ENCODE data around the gene TNFAIP8L1. TPM values are rescaled to one million over a fixed set of nuclear protein-coding genes. Genes with fewer than 3 reads are reported as not detected.

TNFAIP8L1 gene
- total RNA-seq, 1 donor from 2014 or later, result 8.2 TPM

GRCh38 chr19:4697304-4697703, 58.0 kb downstream of the TNFAIP8L1 start:
- no peaks in the 10 kb centered on the region for H3K27me3 ChIP-seq
- no peaks in the 10 kb centered on the region for H3K79me2 ChIP-seq (ENCODE audit: low read depth)
- no peak overlapping the region for H3K4me3 ChIP-seq
- no peaks in the 10 kb centered on the region for H3K36me3 ChIP-seq
- no peak for DNase-seq (ENCODE audit: low spot score)
- H3F3A ChIP-seq (ENCODE audit: low read depth), result no peaks in the 10 kb centered on the region
- Mint-ChIP-seq H3K27me3 (ENCODE audit: insufficient read depth, low read depth) (no peaks in the 10 kb centered on the region), H3K4me1 (no peaks in the 10 kb centered on the region), H3K36me3 (peaks cover 18% of the 10 kb centered on the region), H3K27ac (no peak overlapping the region), H3K9me3 (no peaks in the 10 kb centered on the region), H3K4me3 (no peak overlapping the region)
- no peak overlapping the region for H2AFZ ChIP-seq (replicated peaks)
- no peak overlapping the region for H3K27ac ChIP-seq
- no peak overlapping the region for H3K4me2 ChIP-seq
- no peaks in the 10 kb centered on the region for H3K9me3 ChIP-seq (ENCODE audit: low read depth)
- no peak overlapping the region for H3K9ac ChIP-seq
- H3K4me1 ChIP-seq, result no peaks in the 10 kb centered on the region
- no peak for TF ChIP-seq CTCF (IDR thresholded peaks at IDR 0.05)
- TF ChIP-seq EZH2 (IDR thresholded peaks at IDR 0.05), result no peak
- TF ChIP-seq EZH2phosphoT487 (IDR thresholded peaks at IDR 0.05), result no peak
- H4K20me1 ChIP-seq (ENCODE audit: low read depth), result no peaks in the 10 kb centered on the region

- Histone ChIP-seq H2AFZ (replicated peaks) (no peak overlapping the region), H4K20me1 (ENCODE audit: low read depth) (no peaks in the 10 kb centered on the region), H3K79me2 (ENCODE audit: low read depth) (no peaks in the 10 kb centered on the region), H3K9me3 (ENCODE audit: low read depth) (no peaks in the 10 kb centered on the region), H3K36me3 (no peaks in the 10 kb centered on the region), H3K4me2 (no peak overlapping the region), H3K4me3 (no peak overlapping the region), H3K27ac (no peak overlapping the region), H3F3A (ENCODE audit: low read depth) (no peaks in the 10 kb centered on the region), H3K9ac (no peak overlapping the region), H3K27me3 (no peaks in the 10 kb centered on the region), H3K4me1 (no peaks in the 10 kb centered on the region)
- TF ChIP-seq CTCF (IDR thresholded peaks at IDR 0.05) (no peak), EZH2phosphoT487 (IDR thresholded peaks at IDR 0.05) (no peak), EZH2 (IDR thresholded peaks at IDR 0.05) (no peak)
- Mint-ChIP-seq H3K4me3 (no peak overlapping the region), H3K27ac (no peak overlapping the region), H3K27me3 (ENCODE audit: insufficient read depth, low read depth) (no peaks in the 10 kb centered on the region), H3K4me1 (no peaks in the 10 kb centered on the region), H3K9me3 (no peaks in the 10 kb centered on the region), H3K36me3 (peaks cover 10% of the 10 kb centered on the region)
- no peak for DNase-seq (ENCODE audit: low spot score)
Measured at GRCh38 chr19:4699826-4700692, 60.7 kb downstream of the TNFAIP8L1 start.

DNA sequence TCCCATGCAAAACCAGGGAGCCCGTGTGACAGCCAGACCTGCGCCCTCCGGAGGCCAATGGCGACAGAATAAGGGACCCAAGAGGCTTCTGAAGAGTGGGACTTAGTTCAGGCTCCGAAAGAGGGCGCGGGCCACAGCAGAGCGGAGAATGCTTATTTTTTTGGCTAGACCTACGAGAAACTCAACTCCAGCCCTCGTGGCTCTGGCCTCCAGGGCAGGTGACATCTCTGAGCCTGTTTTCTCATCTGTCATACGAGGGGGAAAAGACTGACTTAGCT, 61.3 kb downstream of the TNFAIP8L1 start:
- no peak overlapping the region for H2AFZ ChIP-seq (replicated peaks)
- no peak overlapping the region for H3K27ac ChIP-seq
- no peaks in the 10 kb centered on the region for H3K9me3 ChIP-seq (ENCODE audit: low read depth)
- no peak overlapping the region for H3K9ac ChIP-seq
- no peaks in the 10 kb centered on the region for H3K27me3 Mint-ChIP-seq (ENCODE audit: insufficient read depth, low read depth)
- no peak overlapping the region for H3K27ac Mint-ChIP-seq
- no peak for TF ChIP-seq EZH2phosphoT487 (IDR thresholded peaks at IDR 0.05)
- TF ChIP-seq CTCF (IDR thresholded peaks at IDR 0.05), result no peak
- TF ChIP-seq EZH2 (IDR thresholded peaks at IDR 0.05), result no peak
- H3K36me3 Mint-ChIP-seq, result peaks cover 11% of the 10 kb centered on the region
- no peak overlapping the region for H3K4me2 ChIP-seq
- no peaks in the 10 kb centered on the region for H3F3A ChIP-seq (ENCODE audit: low read depth)
- H3K4me1 Mint-ChIP-seq, result no peaks in the 10 kb centered on the region
- H4K20me1 ChIP-seq (ENCODE audit: low read depth), result no peaks in the 10 kb centered on the region
- H3K4me1 ChIP-seq, result no peaks in the 10 kb centered on the region
- H3K4me3 Mint-ChIP-seq, result no peak overlapping the region
- no peaks in the 10 kb centered on the region for H3K79me2 ChIP-seq (ENCODE audit: low read depth)
- no peak overlapping the region for H3K4me3 ChIP-seq
- no peaks in the 10 kb centered on the region for H3K27me3 ChIP-seq
- no peak for DNase-seq (ENCODE audit: low spot score)
- H3K36me3 ChIP-seq, result no peaks in the 10 kb centered on the region
- no peaks in the 10 kb centered on the region for H3K9me3 Mint-ChIP-seq

Measured in neural progenitor cell (in vitro differentiated cells).